Astrocyte (in vitro differentiated cells and primary cell): ENCODE measurements around the gene TRPM2. TPM values are rescaled to one million over a fixed set of nuclear protein-coding genes. Genes with fewer than 3 reads are reported as not detected.

Experiments
- DNase-seq: peaks from one replicate; pipeline ENCODE4 v3.0.0-alpha.2; 2010; ENCODE audit warnings: low read depth
- FAIRE-seq: peaks from 2 replicates; lab custom pipeline; 2011; peaks lifted over from hg19 to GRCh38; lab: Jason Lieb, UNC
- H2AFZ ChIP-seq: 2 replicates; pipeline ENCODE4 v1.6.0; 2012; ENCODE audit warnings: low read depth, low read length, inconsistent platforms
- H3K27ac ChIP-seq: 2 replicates; pipeline ENCODE4 v1.5.1; 2011; ENCODE audit warnings: low read depth, low read length, inconsistent platforms
- H3K27me3 ChIP-seq: 2 replicates; pipeline ENCODE4 v1.6.0; 2011; ENCODE audit warnings: low read length, inconsistent platforms; ENCODE audit not compliant: insufficient read depth
- H3K36me3 ChIP-seq: 2 replicates; pipeline ENCODE4 v1.5.1; 2011; ENCODE audit warnings: low read length, inconsistent platforms; ENCODE audit not compliant: insufficient read depth
- H3K4me1 ChIP-seq: 2 replicates; pipeline ENCODE4 v1.5.1; 2011; ENCODE audit warnings: low read length, inconsistent platforms; ENCODE audit not compliant: insufficient read depth
- H3K4me2 ChIP-seq: 2 replicates; pipeline ENCODE4 v1.6.0; 2012; ENCODE audit warnings: low read length, inconsistent platforms
- H3K4me3 ChIP-seq: 2 replicates; pipeline ENCODE4 v1.5.1; 2011; ENCODE audit warnings: low read depth, mild to moderate bottlenecking, low read length, inconsistent platforms; ENCODE audit not compliant: insufficient read depth
- H3K79me2 ChIP-seq: 2 replicates; pipeline ENCODE4 v1.6.0; 2012; ENCODE audit warnings: mild to moderate bottlenecking, low read length, inconsistent platforms; ENCODE audit not compliant: insufficient read depth
- H3K9ac ChIP-seq: 2 replicates; pipeline ENCODE4 v1.6.0; 2012; ENCODE audit warnings: mild to moderate bottlenecking, low read length, inconsistent platforms
- H3K9me3 ChIP-seq: 2 replicates; pipeline ENCODE4 v1.5.1; 2012; ENCODE audit warnings: low read depth, mild to moderate bottlenecking, low read length, inconsistent platforms; ENCODE audit not compliant: insufficient read depth
- H4K20me1 ChIP-seq: 2 replicates; pipeline ENCODE4 v1.6.0; 2012; ENCODE audit warnings: low read length, inconsistent platforms; ENCODE audit not compliant: insufficient read depth
- H3K27ac Mint-ChIP-seq: one replicate; pipeline ENCODE4 v1.8.0; 2021; ENCODE audit warnings: mild to moderate bottlenecking, mixed read lengths; ENCODE audit not compliant: unreplicated experiment
- H3K27me3 Mint-ChIP-seq: one replicate; pipeline ENCODE4 v1.8.0; 2021; ENCODE audit warnings: low read depth, mixed read lengths; ENCODE audit not compliant: unreplicated experiment
- H3K36me3 Mint-ChIP-seq: one replicate; pipeline ENCODE4 v1.8.0; 2021; ENCODE audit warnings: low read depth, mixed read lengths; ENCODE audit not compliant: unreplicated experiment
- H3K4me1 Mint-ChIP-seq: one replicate; pipeline ENCODE4 v1.8.0; 2021; ENCODE audit warnings: low read depth, mixed read lengths; ENCODE audit not compliant: unreplicated experiment
- H3K4me3 Mint-ChIP-seq: one replicate; pipeline ENCODE4 v1.8.0; 2021; ENCODE audit warnings: mild to moderate bottlenecking, moderate library complexity, mixed read lengths; ENCODE audit not compliant: unreplicated experiment
- H3K9me3 Mint-ChIP-seq: one replicate; pipeline ENCODE4 v1.8.0; 2021; ENCODE audit warnings: mild to moderate bottlenecking, mixed read lengths; ENCODE audit not compliant: unreplicated experiment
- CTCF ChIP-seq: IDR thresholded peaks from 2 replicates; pipeline ENCODE4 v1.5.1; 2011; ENCODE audit warnings: low read depth, mild to moderate bottlenecking, inconsistent platforms, low read length, moderate library complexity; ENCODE audit not compliant: insufficient read depth
- EZH2 ChIP-seq: IDR thresholded peaks from 2 replicates; pipeline ENCODE4 v1.6.1; 2012; ENCODE audit warnings: mild to moderate bottlenecking, low read length, inconsistent platforms; ENCODE audit not compliant: insufficient read depth
- total RNA-seq: library from RNA; stranded (reverse); gene quantifications from 2 replicates; pipeline ENCODE4 v1.2.1, GENCODE V29; 2021

TRPM2 gene
- total RNA-seq, 1 donor from 2014 or later = 0.79 TPM

DNA sequence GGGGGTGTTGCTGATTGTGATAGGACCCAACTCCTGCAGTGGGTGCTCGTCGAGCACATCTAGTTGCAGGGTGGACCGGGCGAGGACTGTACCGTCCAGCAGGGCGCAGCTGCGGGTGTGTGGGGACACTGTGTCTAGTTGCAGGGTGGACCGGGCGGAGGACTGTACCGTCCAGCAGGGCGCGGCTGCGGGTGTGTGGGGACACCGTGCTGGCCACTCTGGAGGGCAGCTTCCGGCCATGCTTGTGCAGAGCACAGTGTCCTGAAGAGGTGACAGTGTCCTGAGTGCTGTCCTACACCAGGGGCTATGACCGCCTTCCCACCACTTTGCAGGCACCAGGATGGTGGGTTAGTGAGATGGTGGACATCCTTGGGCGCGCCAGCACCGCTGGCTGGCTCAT is 4.6 kb upstream of the TRPM2 start:
- peaks cover 14% of the 10 kb centered on the region for H3K27me3 ChIP-seq
- DNase-seq = no peak
- no peak overlapping the region for H3K27ac ChIP-seq

GRCh38 chr21:44349416-44349846 is 4.0 kb upstream of the TRPM2 start:
- no peaks in the 10 kb centered on the region for H3K36me3 ChIP-seq
- H3K27me3 ChIP-seq = peaks cover 14% of the 10 kb centered on the region
- no peak overlapping the region for H3K9ac ChIP-seq
- H3K27ac Mint-ChIP-seq = no peak overlapping the region
- no peaks in the 10 kb centered on the region for H3K9me3 Mint-ChIP-seq
- DNase-seq = no peak
- H3K9me3 ChIP-seq = no peaks in the 10 kb centered on the region
- no peak overlapping the region for H3K27ac ChIP-seq
- FAIRE-seq = no peak
- no peak overlapping the region for H3K4me3 ChIP-seq
- TF ChIP-seq CTCF (no peak), EZH2 (peak; percentile 39)
- H4K20me1 ChIP-seq = no peaks in the 10 kb centered on the region
- no peaks in the 10 kb centered on the region for H3K79me2 ChIP-seq
- no peak overlapping the region for H3K4me3 Mint-ChIP-seq
- no peaks in the 10 kb centered on the region for H3K4me1 ChIP-seq
- H2AFZ ChIP-seq = no peak overlapping the region
- no peak overlapping the region for H3K4me2 ChIP-seq
- H3K36me3 Mint-ChIP-seq = no peaks in the 10 kb centered on the region
- H3K4me1 Mint-ChIP-seq = no peaks in the 10 kb centered on the region
- H3K27me3 Mint-ChIP-seq = peaks cover 67% of the 10 kb centered on the region

More for the DNA sequence above, 4.6 kb upstream of the TRPM2 start:
- no peaks in the 10 kb centered on the region for H3K4me1 ChIP-seq
- H3K9me3 Mint-ChIP-seq = no peaks in the 10 kb centered on the region
- no peak overlapping the region for H3K4me3 ChIP-seq
- no peaks in the 10 kb centered on the region for H4K20me1 ChIP-seq
- H3K79me2 ChIP-seq = no peaks in the 10 kb centered on the region
- no peak overlapping the region for H3K27ac Mint-ChIP-seq
- H3K4me1 Mint-ChIP-seq = no peaks in the 10 kb centered on the region
- no peak overlapping the region for H3K4me3 Mint-ChIP-seq
- H3K4me2 ChIP-seq = no peak overlapping the region
- no peak for FAIRE-seq
- no peak overlapping the region for H2AFZ ChIP-seq
- no peak for TF ChIP-seq EZH2
- no peak for TF ChIP-seq CTCF
- no peaks in the 10 kb centered on the region for H3K9me3 ChIP-seq
- H3K36me3 Mint-ChIP-seq = no peaks in the 10 kb centered on the region
- H3K9ac ChIP-seq = no peak overlapping the region
- H3K27me3 Mint-ChIP-seq = peaks cover 61% of the 10 kb centered on the region
- H3K36me3 ChIP-seq = no peaks in the 10 kb centered on the region

- no peaks in the 10 kb centered on the region for H3K9me3 ChIP-seq
- TF ChIP-seq EZH2 (no peak), CTCF (no peak)
- Mint-ChIP-seq H3K27me3 (peaks cover 72% of the 10 kb centered on the region), H3K9me3 (no peaks in the 10 kb centered on the region), H3K4me1 (no peaks in the 10 kb centered on the region), H3K27ac (no peak overlapping the region), H3K36me3 (no peaks in the 10 kb centered on the region), H3K4me3 (no peak overlapping the region)
- H3K79me2 ChIP-seq = no peaks in the 10 kb centered on the region
- H3K27ac ChIP-seq = no peak overlapping the region
- H3K9ac ChIP-seq = no peak overlapping the region
- no peak overlapping the region for H2AFZ ChIP-seq
- no peak for DNase-seq
- H3K4me3 ChIP-seq = no peak overlapping the region
- no peaks in the 10 kb centered on the region for H4K20me1 ChIP-seq
- H3K27me3 ChIP-seq = peaks cover 14% of the 10 kb centered on the region
- H3K4me2 ChIP-seq = no peak overlapping the region
- no peak for FAIRE-seq
- no peaks in the 10 kb centered on the region for H3K36me3 ChIP-seq
- H3K4me1 ChIP-seq = no peaks in the 10 kb centered on the region
Measured at GRCh38 chr21:44349847-44350772, 3.3 kb upstream of the TRPM2 start.
